Caco-2 (cell line): ENCODE data around the gene DKKL1. TPM values are rescaled to one million over a fixed set of nuclear protein-coding genes. Genes with fewer than 3 reads are reported as not detected.

ENCODE experiments used
- Bru-seq: library from RNA; stranded (reverse); fragments of 400-500 nt; gene quantifications from one replicate; lab custom pipeline; 2021; lab: Mats Ljungman, UMichigan
- BruChase-seq, 2 experiments: library from RNA; stranded (reverse); fragments of 400-500 nt; gene quantifications; one replicate each; lab custom pipeline; 2021; lab: Mats Ljungman, UMichigan
- BruUV-seq: library from RNA; stranded (reverse); fragments of 400-500 nt; replicated peaks from 2 replicates; lab custom pipeline; 2021; lab: Mats Ljungman, UMichigan
- CTCF ChIA-PET: fragments of 300-600 bp; sonication (Branson Sonifier 250); formaldehyde crosslinking; loops from one replicate; lab custom pipeline; 2022; ENCODE audit warnings: antibody characterized with exemption; lab: Charles Lee
- POLR2A ChIA-PET: fragments of 300-600 bp; sonication (Branson Sonifier 250); formaldehyde crosslinking; loops from one replicate; lab custom pipeline; 2022; ENCODE audit warnings: antibody characterized with exemption; lab: Charles Lee
- DNase-seq, 2 experiments: peaks; one replicate each; pipeline versions ENCODE4 v3.0.0 to v3.0.0-alpha.2; 2020 to 2022
- H3K27me3 ChIP-seq: replicated peaks from 2 replicates; pipeline ENCODE4 v1.6.0; 2011; ENCODE audit warnings: low read length; ENCODE audit not compliant: control insufficient read depth, insufficient read depth
- H3K36me3 ChIP-seq: 2 replicates; pipeline ENCODE4 v1.5.1; 2011; ENCODE audit warnings: low read length; ENCODE audit not compliant: control insufficient read depth, insufficient read depth
- H3K4me1 ChIP-seq: fragments of 250-450 bp; sonication (Bioruptor Pico); 2 replicates; pipeline ENCODE4 v1.5.1; 2020; ENCODE audit warnings: mild to moderate bottlenecking
- H3K4me3 ChIP-seq: 2 replicates; pipeline ENCODE4 v1.5.1; 2011; ENCODE audit warnings: low read depth, mild to moderate bottlenecking, control low read depth, low read length
- H3K9me3 ChIP-seq: fragments of 250-450 bp; sonication (Bioruptor Pico); 2 replicates; pipeline ENCODE4 v1.5.1; 2020; ENCODE audit warnings: mild to moderate bottlenecking, moderate library complexity
- H3K27ac Mint-ChIP-seq: one replicate; pipeline ENCODE4 v1.8.0; 2022; ENCODE audit warnings: mixed read lengths; ENCODE audit not compliant: unreplicated experiment
- H3K27me3 Mint-ChIP-seq: one replicate; pipeline ENCODE4 v1.8.0; 2022; ENCODE audit warnings: mixed read lengths; ENCODE audit not compliant: insufficient read depth, unreplicated experiment
- H3K36me3 Mint-ChIP-seq: one replicate; pipeline ENCODE4 v1.8.0; 2022; ENCODE audit warnings: mild to moderate bottlenecking, mixed read lengths; ENCODE audit not compliant: insufficient read depth, unreplicated experiment
- H3K4me1 Mint-ChIP-seq: one replicate; pipeline ENCODE4 v1.8.0; 2022; ENCODE audit warnings: low read depth, mixed read lengths; ENCODE audit not compliant: unreplicated experiment
- H3K4me3 Mint-ChIP-seq: one replicate; pipeline ENCODE4 v1.8.0; 2022; ENCODE audit warnings: mild to moderate bottlenecking, moderate library complexity, mixed read lengths; ENCODE audit not compliant: unreplicated experiment
- H3K9me3 Mint-ChIP-seq: one replicate; pipeline ENCODE4 v1.8.0; 2022; ENCODE audit warnings: mixed read lengths; ENCODE audit not compliant: unreplicated experiment
- CTCF ChIP-seq, 2 experiments: fragments of 200-600 bp in 1 of 2; IDR thresholded peaks; 1 replicate in 1 of 2; 2 replicates in 1 of 2; pipeline versions ENCODE4 v1.5.1 to v1.8.0; 2011 to 2022; ENCODE audit warnings: antibody characterized with exemption in 1 of 2, control low read depth in 1 of 2, inconsistent platforms in 1 of 2, low read depth in 1 of 2, low read length in 1 of 2, mild to moderate bottlenecking in 1 of 2, moderate library complexity in 1 of 2; ENCODE audit not compliant: insufficient read depth in 1 of 2, severe bottlenecking in 1 of 2, unreplicated experiment in 1 of 2
- intact Hi-C: fragments of 100-400 bp; cut with micrococcal nuclease; formaldehyde crosslinking; loops from one replicate; pipeline ENCODE4 v1.10.0; 2022; ENCODE audit not compliant: unreplicated experiment
- long read RNA-seq: library from polyadenylated mRNA; stranded (forward); transcript quantifications from one replicate; pipeline ENCODE4 v2.0.0, GENCODE V29; 2022
- total RNA-seq: library from RNA; stranded (reverse); gene quantifications from 2 replicates; pipeline ENCODE4 v1.2.3, GENCODE V29; 2022

Gene DKKL1
- not detected in 2 replicates for total RNA-seq
- percentile 5 among the genes with signal in this experiment for Bru-seq, nascent RNA
- BruChase-seq, experiment 1, labeled RNA remaining after a 2-hour chase: percentile 12 among the genes with signal in this experiment
- percentile 10 among the genes with signal in this experiment for BruChase-seq, experiment 2, labeled RNA remaining after a 6-hour chase
- long read RNA-seq: 0 reads

GRCh38 chr19:49363268-49364082, at the start of gene DKKL1:
TSS of gene DKKL1 (plus strand) at chr19:49363877. CDS start at chr19:49363999, 122 bp downstream.
- H3K9me3 ChIP-seq: peaks cover 3% of the 10 kb centered on the region; the same call in 1 of the 2 replicates
- ChIA-PET POLR2A (no interaction called here), CTCF (interaction anchor here (1.1 kb wide), 1 partner anchor 25 kb away, joined by 6 read pairs; the partner anchor contains the start of gene KASH5)
- H3K4me1 ChIP-seq: peaks cover 8% of the 10 kb centered on the region; the same call in 1 of the 2 replicates
- no peaks in the 10 kb centered on the region; the same call in 1 of the 2 replicates for H3K27me3 ChIP-seq
- peak; percentile 96 to 99 for DNase-seq
- TF ChIP-seq CTCF (IDR thresholded peaks at IDR 0.05; ENCODE audit: insufficient read depth in 1 of 2, low read depth in 1 of 2, low read length in 1 of 2, severe bottlenecking in 1 of 2, unreplicated experiment in 1 of 2): peak in 1 of 2 experiments; percentile 11
- Mint-ChIP-seq H3K9me3 (no peaks in the 10 kb centered on the region), H3K27me3 (no peaks in the 10 kb centered on the region), H3K36me3 (no peaks in the 10 kb centered on the region), H3K4me3 (no peak within 1 kb of the TSS), H3K4me1 (peaks cover 11% of the 10 kb centered on the region), H3K27ac (no peak within 1 kb of the TSS)
- BruUV-seq: no TSS peak
- H3K4me3 ChIP-seq: peak within 1 kb of the TSS; percentile 64
- no peaks in the 10 kb centered on the region for H3K36me3 ChIP-seq
- intact Hi-C loops: loop anchor here (1.0 kb wide), 2 partner anchors 24 to 80 kb away; no protein-coding TSS in a partner anchor

DNA sequence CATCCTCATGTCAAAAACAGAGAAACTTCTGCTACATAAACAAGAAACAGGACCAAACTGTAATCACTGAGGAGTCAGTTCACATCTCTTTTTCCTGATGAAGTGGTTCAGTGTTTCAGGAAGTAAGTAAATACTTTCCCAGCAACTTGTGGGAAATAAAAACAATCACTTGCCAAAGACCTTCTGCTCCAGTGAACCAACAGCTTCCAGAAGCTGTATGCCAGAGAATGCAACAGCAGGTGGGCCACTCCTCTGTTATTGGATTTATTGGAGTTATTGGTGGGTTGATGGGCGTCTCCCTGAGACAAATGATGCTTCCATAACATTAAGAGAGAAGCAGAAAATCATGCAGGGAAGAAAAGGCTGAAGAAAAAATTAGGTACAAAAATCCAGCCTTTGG, 48.6 kb upstream of the DKKL1 start:
- no TSS peak for BruUV-seq
- Mint-ChIP-seq H3K36me3 (no peaks in the 10 kb centered on the region), H3K4me1 (no peaks in the 10 kb centered on the region), H3K9me3 (peaks cover 11% of the 10 kb centered on the region), H3K27me3 (peaks cover 12% of the 10 kb centered on the region), H3K4me3 (no peak overlapping the region), H3K27ac (no peak overlapping the region)
- no peak for DNase-seq
- no peaks in the 10 kb centered on the region for H3K36me3 ChIP-seq
- H3K4me3 ChIP-seq: no peak overlapping the region
- ChIA-PET CTCF (no interaction called here), POLR2A (no interaction called here)
- no peaks in the 10 kb centered on the region for H3K27me3 ChIP-seq
- intact Hi-C loops: no loop called here
- no peaks in the 10 kb centered on the region for H3K4me1 ChIP-seq
- no peak for TF ChIP-seq CTCF (IDR thresholded peaks at IDR 0.05; ENCODE audit: insufficient read depth in 1 of 2, low read depth in 1 of 2, low read length in 1 of 2, severe bottlenecking in 1 of 2, unreplicated experiment in 1 of 2)
- H3K9me3 ChIP-seq: no peaks in the 10 kb centered on the region

DNA sequence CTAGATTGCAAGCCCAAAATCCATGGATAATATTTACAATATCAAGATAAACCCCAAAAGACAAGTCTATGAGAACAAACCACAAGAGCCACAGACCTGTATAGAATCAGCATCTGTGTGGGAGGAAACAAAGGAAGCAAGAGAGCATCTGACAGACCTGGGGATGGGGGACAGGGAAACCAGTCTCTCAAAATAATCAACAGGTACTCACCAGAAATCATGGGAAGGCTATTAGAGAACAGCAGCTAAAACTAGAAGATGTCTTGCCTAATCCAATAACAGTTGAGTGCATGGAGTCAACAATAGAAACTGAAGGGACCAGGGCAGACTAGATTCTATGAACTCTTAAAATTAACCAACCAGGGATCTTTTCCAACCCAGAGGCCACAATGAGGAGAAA, 47.4 kb upstream of the DKKL1 start:
- no peak for TF ChIP-seq CTCF (IDR thresholded peaks at IDR 0.05; ENCODE audit: insufficient read depth in 1 of 2, low read depth in 1 of 2, low read length in 1 of 2, severe bottlenecking in 1 of 2, unreplicated experiment in 1 of 2)
- Histone ChIP-seq H3K4me3 (no peak overlapping the region), H3K4me1 (no peaks in the 10 kb centered on the region), H3K27me3 (no peaks in the 10 kb centered on the region), H3K9me3 (peaks cover 6% of the 10 kb centered on the region), H3K36me3 (no peaks in the 10 kb centered on the region)
- Mint-ChIP-seq H3K36me3 (no peaks in the 10 kb centered on the region), H3K4me1 (no peaks in the 10 kb centered on the region), H3K27ac (no peak overlapping the region), H3K27me3 (peaks cover 12% of the 10 kb centered on the region), H3K4me3 (no peak overlapping the region), H3K9me3 (peaks cover 13% of the 10 kb centered on the region)
- ChIA-PET CTCF (no interaction called here), POLR2A (no interaction called here)
- no peak for DNase-seq
- intact Hi-C loops: no loop called here
- no TSS peak for BruUV-seq
